Keratinocyte (primary cell): ENCODE results near the gene PEX3. TPM values are rescaled to one million over a fixed set of nuclear protein-coding genes. Genes with fewer than 3 reads are reported as not detected.
"Not testable (repeated sequence)": the region's sequence is repeated elsewhere in the genome, so short reads cannot be mapped to it uniquely, and the experiment has no call there.

Experiments used
- DNase-seq: peaks from one replicate; pipeline ENCODE4 v3.0.0-alpha.2; 2011; ENCODE audit warnings: low read depth, missing footprints, low spot score
- FAIRE-seq: peaks from 2 replicates; lab custom pipeline; 2011; peaks lifted over from hg19 to GRCh38; lab: Jason Lieb, UNC
- H2AFZ ChIP-seq: 2 replicates; pipeline ENCODE4 v1.6.0; 2012; ENCODE audit warnings: low read length, control low read depth, inconsistent platforms; ENCODE audit not compliant: control insufficient read depth
- H3K27ac ChIP-seq: 2 replicates; pipeline ENCODE4 v1.5.1; 2011; ENCODE audit warnings: low read length; ENCODE audit not compliant: control insufficient read depth, insufficient read depth
- H3K27me3 ChIP-seq: 3 replicates; pipeline ENCODE4 v1.6.0; 2011; ENCODE audit warnings: low read length; ENCODE audit not compliant: control insufficient read depth, insufficient read depth; ENCODE audit errors: extremely low read depth
- H3K36me3 ChIP-seq, 2 experiments: 2 replicates in 1 of 2; 3 replicates in 1 of 2; pipeline ENCODE4 v1.5.1; 2011; ENCODE audit warnings: low read length in 2 of 2, mild to moderate bottlenecking in 1 of 2; ENCODE audit not compliant: control insufficient read depth in 2 of 2, insufficient read depth in 2 of 2; ENCODE audit errors: extremely low read depth in 1 of 2
- H3K4me1 ChIP-seq: 3 replicates; pipeline ENCODE4 v1.5.1; 2011; ENCODE audit warnings: low read length; ENCODE audit not compliant: control insufficient read depth, insufficient read depth; ENCODE audit errors: extremely low read depth
- H3K4me2 ChIP-seq: 3 replicates; pipeline ENCODE4 v1.6.0; 2011; ENCODE audit warnings: low read depth, low read length; ENCODE audit not compliant: control insufficient read depth, insufficient read depth; ENCODE audit errors: extremely low read depth
- H3K4me3 ChIP-seq, 3 experiments: fragments of 200-600 bp in 1 of 3; sonication (generic) in 1 of 3; 2 replicates in 2 of 3; 3 replicates in 1 of 3; pipeline ENCODE4 v1.5.1; 2011 to 2016; ENCODE audit warnings: low read length in 3 of 3, mild to moderate bottlenecking in 3 of 3, control low read depth in 2 of 3, inconsistent platforms in 1 of 3, low read depth in 1 of 3, mixed read lengths in 1 of 3, mixed run types in 1 of 3, moderate library complexity in 1 of 3; ENCODE audit not compliant: control insufficient read depth in 2 of 3, insufficient read depth in 2 of 3; ENCODE audit errors: extremely low read depth in 1 of 3
- H3K79me2 ChIP-seq: 2 replicates; pipeline ENCODE4 v1.6.0; 2012; ENCODE audit warnings: low read length; ENCODE audit not compliant: control insufficient read depth, insufficient read depth
- H3K9ac ChIP-seq: 3 replicates; pipeline ENCODE4 v1.6.0; 2011; ENCODE audit warnings: low read length; ENCODE audit not compliant: control insufficient read depth, insufficient read depth; ENCODE audit errors: extremely low read depth
- H3K9me1 ChIP-seq: 3 replicates; pipeline ENCODE4 v1.6.0; 2011; ENCODE audit warnings: low read length; ENCODE audit not compliant: control insufficient read depth, insufficient read depth; ENCODE audit errors: extremely low read depth
- H3K9me3 ChIP-seq: 2 replicates; pipeline ENCODE4 v1.5.1; 2012; ENCODE audit warnings: low read depth, low read length; ENCODE audit not compliant: control insufficient read depth
- H4K20me1 ChIP-seq: 3 replicates; pipeline ENCODE4 v1.6.0; 2011; ENCODE audit warnings: low read length; ENCODE audit not compliant: control insufficient read depth, insufficient read depth; ENCODE audit errors: extremely low read depth
- CTCF ChIP-seq, 3 experiments: IDR thresholded peaks in 1 of 3; conservative IDR thresholded peaks in 1 of 3; optimal IDR thresholded peaks in 1 of 3; 2 replicates in 2 of 3; 3 replicates in 1 of 3; pipeline versions ENCODE3 to v1.5.1; 2011; ENCODE audit warnings: low read length in 3 of 3, mild to moderate bottlenecking in 3 of 3, moderate library complexity in 2 of 3, control low read depth in 1 of 3, inconsistent platforms in 1 of 3; ENCODE audit not compliant: insufficient read depth in 2 of 3; ENCODE audit errors: extremely low read depth in 1 of 3
- EZH2 ChIP-seq: IDR thresholded peaks from one replicate; pipeline ENCODE4 v1.6.1; 2012; ENCODE audit warnings: inconsistent platforms, mild to moderate bottlenecking, low read length, moderate library complexity
- dilution Hi-C: fragments of 300-500 bp; cut with MboI; formaldehyde crosslinking; loops from one replicate; pipeline ENCODE4 v1.7.0; 2020; ENCODE audit warnings: low sequenced_read_pairs; ENCODE audit not compliant: extremely low pct_ligation_motif_present
- polyA plus RNA-seq, 5 experiments: library from polyadenylated mRNA; depleted of rRNA in 3 of 5; stranded (reverse) in 3 of 5; stranded (forward) in 1 of 5; unstranded in 1 of 5; fragments of >200 nt; gene quantifications; 1 replicate in 1 of 5; 2 replicates in 3 of 5; 3 replicates in 1 of 5; pipeline versions ENCODE4 v1.2.1 to v1.2.3, GENCODE V29; 2011 to 2012; ENCODE audit warnings: missing spikeins in 2 of 5, low read depth in 1 of 5, low replicate concordance in 1 of 5

PEX3 gene
- polyA plus RNA-seq, 1 donor (not counting 4 experiments of a cell fraction or from before 2014, with no cell fraction given): 68.1 TPM

GRCh38 chr6:143507358-143508145 is 56.9 kb downstream of the PEX3 start:
- no peak overlapping the region for H3K4me2 ChIP-seq
- no peaks in the 10 kb centered on the region for H3K79me2 ChIP-seq
- no peaks in the 10 kb centered on the region for H3K27me3 ChIP-seq
- TF ChIP-seq EZH2 (no peak), CTCF (optimal IDR thresholded peaks at IDR 0.05 in 1 of 3, IDR thresholded peaks at IDR 0.05 in 1 of 3, conservative IDR thresholded peaks at IDR 0.05 in 1 of 3; ENCODE audit: extremely low read depth in 1 of 3, insufficient read depth in 2 of 3, low read length in 3 of 3) (no peak)
- FAIRE-seq (no peak), DNase-seq (no peak)
- H3K4me3 ChIP-seq: no peak overlapping the region
- dilution Hi-C loops: no loop called here
- H3K4me1 ChIP-seq: peaks cover 10% of the 10 kb centered on the region
- H3K9me1 ChIP-seq: no peaks in the 10 kb centered on the region
- H2AFZ ChIP-seq: no peak overlapping the region
- H3K27ac ChIP-seq: no peak overlapping the region
- no peaks in the 10 kb centered on the region for H3K9me3 ChIP-seq
- no peaks in the 10 kb centered on the region for H4K20me1 ChIP-seq
- no peak overlapping the region for H3K9ac ChIP-seq
- no peaks in the 10 kb centered on the region for H3K36me3 ChIP-seq

GRCh38 chr6:143510326-143510725 is 59.7 kb downstream of the PEX3 start:
- H3K79me2 ChIP-seq, H3K9ac ChIP-seq, H2AFZ ChIP-seq, H3K27me3 ChIP-seq, H3K9me1 ChIP-seq, FAIRE-seq, dilution Hi-C loops, H3K9me3 ChIP-seq, H4K20me1 ChIP-seq, DNase-seq, H3K4me2 ChIP-seq, H3K27ac ChIP-seq, H3K36me3 ChIP-seq: not testable (repeated sequence)
- peak overlapping the region in 1 of 3 experiments; percentile 73 for H3K4me3 ChIP-seq
- H3K4me1 ChIP-seq: peaks cover 10% of the 10 kb centered on the region
